ENCODE results near the gene PARD3.

Gene PARD3

GRCh38 chr10:34153663-34154382 lies 661.3 kb downstream of the PARD3 start:
- no peaks in the 10 kb centered on the region for H3K36me3 ChIP-seq (ENCODE audit: control insufficient read depth, low read length)
- no peaks in the 10 kb centered on the region for H3K79me2 ChIP-seq (ENCODE audit: control insufficient read depth, low read length)
- TF ChIP-seq EZH2phosphoT487 (IDR thresholded peaks at IDR 0.05; ENCODE audit: borderline replicate concordance, low read length) (no peak), CTCF (IDR thresholded peaks at IDR 0.05; ENCODE audit: low read depth, low read length, poor library complexity, severe bottlenecking) (no peak)
- no peaks in the 10 kb centered on the region for H3K4me1 ChIP-seq (ENCODE audit: control insufficient read depth, low read length)
- H3K27me3 ChIP-seq (ENCODE audit: control insufficient read depth, low read length) = no peaks in the 10 kb centered on the region
- H3K27ac ChIP-seq (ENCODE audit: low read depth, low read length) = no peak overlapping the region
- no peak overlapping the region for H3K4me2 ChIP-seq (ENCODE audit: low read length)
- no peaks in the 10 kb centered on the region for H4K20me1 ChIP-seq (ENCODE audit: control insufficient read depth, insufficient read depth, low read depth, low read length)
- no peaks in the 10 kb centered on the region for H3K9me3 ChIP-seq (ENCODE audit: control insufficient read depth, insufficient read depth, low read length)
- no peaks in the 10 kb centered on the region for H3K9me2 ChIP-seq (replicated peaks; ENCODE audit: control insufficient read depth, low read length)
- H3K4me3 ChIP-seq (ENCODE audit: low read length) = no peak overlapping the region
- no peaks in the 10 kb centered on the region for H3F3A ChIP-seq (ENCODE audit: control insufficient read depth, insufficient read depth)

GRCh38 chr10:34152434-34152833 lies 662.7 kb downstream of the PARD3 start:
- H3K27ac ChIP-seq (ENCODE audit: low read depth, low read length) = no peak overlapping the region
- H3F3A ChIP-seq (ENCODE audit: control insufficient read depth, insufficient read depth) = no peaks in the 10 kb centered on the region
- no peaks in the 10 kb centered on the region for H3K27me3 ChIP-seq (ENCODE audit: control insufficient read depth, low read length)
- no peaks in the 10 kb centered on the region for H4K20me1 ChIP-seq (ENCODE audit: control insufficient read depth, insufficient read depth, low read depth, low read length)
- no peaks in the 10 kb centered on the region for H3K9me2 ChIP-seq (replicated peaks; ENCODE audit: control insufficient read depth, low read length)
- H3K9me3 ChIP-seq (ENCODE audit: control insufficient read depth, insufficient read depth, low read length) = no peaks in the 10 kb centered on the region
- no peaks in the 10 kb centered on the region for H3K79me2 ChIP-seq (ENCODE audit: control insufficient read depth, low read length)
- H3K4me3 ChIP-seq (ENCODE audit: low read length) = no peak overlapping the region
- no peak for TF ChIP-seq CTCF (IDR thresholded peaks at IDR 0.05; ENCODE audit: low read depth, low read length, poor library complexity, severe bottlenecking)
- TF ChIP-seq EZH2phosphoT487 (IDR thresholded peaks at IDR 0.05; ENCODE audit: borderline replicate concordance, low read length) = no peak
- H3K4me2 ChIP-seq (ENCODE audit: low read length) = no peak overlapping the region
- no peaks in the 10 kb centered on the region for H3K4me1 ChIP-seq (ENCODE audit: control insufficient read depth, low read length)
- H3K36me3 ChIP-seq (ENCODE audit: control insufficient read depth, low read length) = no peaks in the 10 kb centered on the region

GRCh38 chr10:34151931-34152330 lies 663.2 kb downstream of the PARD3 start:
- Histone ChIP-seq H3K79me2 (ENCODE audit: control insufficient read depth, low read length) (no peaks in the 10 kb centered on the region), H3K27ac (ENCODE audit: low read depth, low read length) (no peak overlapping the region), H3K9me2 (replicated peaks; ENCODE audit: control insufficient read depth, low read length) (no peaks in the 10 kb centered on the region), H4K20me1 (ENCODE audit: control insufficient read depth, insufficient read depth, low read depth, low read length) (no peaks in the 10 kb centered on the region), H3K4me2 (ENCODE audit: low read length) (no peak overlapping the region), H3K27me3 (ENCODE audit: control insufficient read depth, low read length) (no peaks in the 10 kb centered on the region), H3K9me3 (ENCODE audit: control insufficient read depth, insufficient read depth, low read length) (no peaks in the 10 kb centered on the region), H3K36me3 (ENCODE audit: control insufficient read depth, low read length) (no peaks in the 10 kb centered on the region), H3F3A (ENCODE audit: control insufficient read depth, insufficient read depth) (no peaks in the 10 kb centered on the region), H3K4me3 (ENCODE audit: low read length) (no peak overlapping the region), H3K4me1 (ENCODE audit: control insufficient read depth, low read length) (no peaks in the 10 kb centered on the region)
- no peak for TF ChIP-seq EZH2phosphoT487 (IDR thresholded peaks at IDR 0.05; ENCODE audit: borderline replicate concordance, low read length)
- no peak for TF ChIP-seq CTCF (IDR thresholded peaks at IDR 0.05; ENCODE audit: low read depth, low read length, poor library complexity, severe bottlenecking)
